GM12892 (cell line): ENCODE data around the gene DNAJB11.

ENCODE experiments used
- DNase-seq: peaks from one replicate; pipeline ENCODE4 v3.0.0; 2011; ENCODE audit not compliant: insufficient read length
- FAIRE-seq: peaks from 2 replicates; lab custom pipeline; 2011; peaks lifted over from hg19 to GRCh38; lab: Jason Lieb, UNC
- POLR2A ChIP-seq: IDR thresholded peaks from 2 replicates; pipeline ENCODE4 v1.6.1; 2011; ENCODE audit warnings: low read depth, low read length, control low read depth
- POLR2AphosphoS5 ChIP-seq: IDR thresholded peaks from 2 replicates; pipeline ENCODE4 v1.6.1; 2011; ENCODE audit warnings: low read depth, low read length, control low read depth
- TAF1 ChIP-seq: IDR thresholded peaks from 2 replicates; pipeline ENCODE4 v1.6.1; 2011; ENCODE audit warnings: low read depth, mild to moderate bottlenecking, control low read depth, low read length, borderline replicate concordance

The DNAJB11 gene

DNA sequence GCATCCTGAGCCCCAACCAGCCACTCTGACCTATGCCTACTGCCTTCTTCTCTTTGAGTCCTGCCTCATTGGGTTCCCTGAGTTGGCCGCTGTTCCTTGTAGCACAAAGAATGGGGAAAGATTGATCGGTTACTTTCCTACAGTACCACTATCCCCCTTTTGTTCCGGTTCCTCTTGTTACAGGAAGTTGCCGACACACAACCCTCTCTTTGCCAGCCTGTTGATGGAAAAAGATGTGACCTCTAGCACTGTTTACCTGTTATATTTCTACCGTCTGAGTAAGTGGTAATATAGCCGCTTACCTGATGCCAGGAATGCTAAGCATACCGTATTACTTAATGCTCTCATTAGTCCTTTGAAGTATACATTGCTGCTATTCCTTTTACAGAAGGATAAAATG, 32.6 kb downstream of the DNAJB11 start:
- no peak for FAIRE-seq
- no peak for TF ChIP-seq POLR2A
- TF ChIP-seq TAF1 = no peak
- no peak for TF ChIP-seq POLR2AphosphoS5
- no peak for DNase-seq

GRCh38 chr3:186605078-186605477, 34.6 kb downstream of the DNAJB11 start:
- FAIRE-seq (no peak), DNase-seq (no peak)
- no peak for TF ChIP-seq POLR2A
- no peak for TF ChIP-seq TAF1
- no peak for TF ChIP-seq POLR2AphosphoS5

GRCh38 chr3:186605561-186606545, 35.3 kb downstream of the DNAJB11 start:
- FAIRE-seq (no peak), DNase-seq (no peak)
- no peak for TF ChIP-seq POLR2A

GRCh38 chr3:186608624-186609215, 38.2 kb downstream of the DNAJB11 start:
- no peak for FAIRE-seq
- no peak for DNase-seq
- TF ChIP-seq POLR2A (no peak), TAF1 (no peak), POLR2AphosphoS5 (no peak)

DNA sequence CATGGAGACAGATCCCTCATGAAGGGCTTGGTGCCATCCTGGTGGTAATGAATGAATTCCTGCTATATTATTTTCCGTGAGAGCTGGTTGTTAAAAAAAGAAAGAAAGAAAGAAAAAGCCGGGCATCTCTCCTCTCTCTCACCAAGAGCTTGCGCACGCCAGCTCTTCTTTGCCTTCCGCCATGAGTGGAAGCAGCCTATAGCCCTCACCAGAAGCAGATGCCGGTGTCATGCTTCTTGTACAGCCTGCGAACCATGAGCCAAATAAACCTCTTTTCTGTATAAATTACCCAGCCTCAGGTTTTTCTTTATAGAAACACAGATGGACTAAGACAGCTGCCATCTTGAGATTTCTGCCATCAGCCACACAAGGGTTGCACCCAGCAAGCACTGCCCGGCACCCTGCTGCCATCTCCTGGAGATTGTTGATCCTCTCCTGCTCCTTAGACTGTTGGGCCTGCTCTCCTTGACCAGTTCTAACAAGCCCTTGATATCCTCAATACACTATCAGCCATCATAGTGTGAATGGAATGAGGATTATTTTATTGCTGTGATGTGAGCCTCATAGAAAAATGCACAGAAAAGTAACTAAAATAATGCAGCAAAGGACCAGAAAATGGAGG, 38.8 kb downstream of the DNAJB11 start:
- no peak for FAIRE-seq
- no peak for DNase-seq
- no peak for TF ChIP-seq POLR2A
- no peak for TF ChIP-seq POLR2AphosphoS5
- TF ChIP-seq TAF1 = no peak

DNA sequence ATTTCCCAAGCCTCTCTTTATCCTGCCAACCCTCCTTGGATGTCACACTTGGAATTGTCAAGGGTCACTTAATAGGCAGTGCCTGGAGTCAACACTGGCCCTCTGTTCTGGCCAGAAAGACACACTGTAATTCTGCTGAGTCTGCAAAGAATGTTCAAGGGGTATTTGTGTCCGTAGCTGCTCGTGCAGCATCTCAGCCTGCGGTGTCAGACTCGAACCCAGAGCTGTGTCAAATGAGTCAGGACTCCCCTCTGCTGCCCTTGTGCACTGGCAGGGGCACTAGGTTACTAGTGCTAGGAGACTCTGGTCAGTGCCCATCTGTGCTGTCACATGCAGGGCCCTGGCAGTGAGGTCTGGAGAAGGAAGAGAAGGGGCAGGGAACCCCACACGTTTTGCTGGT, 41.5 kb downstream of the DNAJB11 start:
- TF ChIP-seq POLR2AphosphoS5 = no peak
- TF ChIP-seq TAF1 = no peak
- TF ChIP-seq POLR2A = no peak
- no peak for DNase-seq
- no peak for FAIRE-seq

- no peak for DNase-seq
- TF ChIP-seq POLR2A (no peak), TAF1 (no peak)
- FAIRE-seq = no peak
Observed at GRCh38 chr3:186612721-186613636, 42.5 kb downstream of the DNAJB11 start, which contains the start of gene AHSG. Gene AHSG (plus strand): TSS chr3:186613060. CDS start chr3:186613142, 82 bp downstream.

DNA sequence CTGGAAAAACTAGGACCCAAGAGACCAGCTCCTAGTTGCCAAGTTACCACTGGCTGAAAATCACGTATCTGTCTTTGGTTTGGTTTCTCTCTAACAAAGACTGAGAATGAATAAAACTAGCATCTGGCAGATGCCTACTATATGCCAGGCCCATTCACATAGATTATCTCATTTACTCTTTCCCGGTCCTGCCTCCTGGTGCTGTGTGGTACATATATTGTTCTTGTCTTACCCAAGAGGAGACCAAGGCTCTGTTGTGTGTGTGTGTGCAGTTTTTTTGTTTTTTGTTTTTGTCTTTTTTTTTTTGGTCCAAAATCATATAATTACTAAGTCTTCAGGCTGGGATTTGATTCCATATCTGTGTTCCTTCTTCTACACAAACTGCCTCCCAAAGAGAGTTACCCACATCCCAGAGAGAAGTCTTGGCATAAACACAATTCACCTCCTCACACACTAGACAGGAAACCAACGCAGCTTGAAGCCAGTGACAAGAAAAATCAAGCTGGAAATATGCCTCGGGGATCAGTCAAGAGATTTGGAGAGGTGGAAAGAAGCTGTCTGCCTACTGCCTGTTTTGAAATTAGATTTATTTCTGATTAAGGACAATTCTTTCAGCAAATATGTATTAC, 43.2 kb downstream of the DNAJB11 start:
- DNase-seq (no peak), FAIRE-seq (no peak)
- TF ChIP-seq POLR2AphosphoS5 (no peak), POLR2A (no peak), TAF1 (no peak)

DNA sequence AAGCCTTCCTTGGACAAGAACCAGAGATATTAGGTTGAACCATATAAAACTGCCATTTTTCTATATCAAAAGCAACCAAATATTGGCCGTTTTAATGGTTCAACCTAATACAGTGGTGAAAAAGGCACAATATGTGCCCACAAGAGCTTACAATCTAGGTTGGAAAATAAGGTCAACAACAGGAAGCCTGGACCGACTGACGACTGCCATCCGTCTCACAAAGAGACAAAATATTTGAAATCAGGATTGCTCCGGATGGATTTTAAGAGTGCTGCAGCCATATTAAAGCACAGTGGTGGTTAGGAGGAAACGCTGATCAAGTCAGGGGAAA, 43.7 kb downstream of the DNAJB11 start:
- TF ChIP-seq TAF1 (no peak), POLR2AphosphoS5 (no peak), POLR2A (no peak)
- DNase-seq (no peak), FAIRE-seq (no peak)
